ENCODE results near the gene PLEKHG7.

GRCh38 chr12:92814584-92814983 is 111.8 kb downstream of the PLEKHG7 start:
- no peak for TF ChIP-seq CTCF (IDR thresholded peaks at IDR 0.05; ENCODE audit: borderline replicate concordance, extremely low read depth, low read length, poor library complexity, severe bottlenecking)
- TF ChIP-seq EZH2 (IDR thresholded peaks at IDR 0.05; ENCODE audit: borderline replicate concordance, low read depth, low read length, severe bottlenecking), result no peak
